IMR-90 (cell line): ENCODE results near the gene FAM228B. TPM values are rescaled to one million over a fixed set of nuclear protein-coding genes. Genes with fewer than 3 reads are reported as not detected.

Source experiments
- ATAC-seq: fragments of 200-7000 bp; cut with Tn5 transposase; 2 replicates; pipeline ENCODE4 v1.9.1; 2020; ENCODE audit warnings: low read depth, mild to moderate bottlenecking, moderate library complexity
- BruUV-seq: library from RNA; stranded (reverse); fragments of 400-500 nt; replicated peaks from 2 replicates; lab custom pipeline; 2021; lab: Mats Ljungman, UMichigan
- CTCF ChIA-PET: fragments of 300-600 bp; formaldehyde crosslinking; extraction: SDS; loops from one replicate; lab custom pipeline; 2021; ENCODE audit warnings: antibody characterized with exemption; lab: Yijun Ruan, JAX
- POLR2A ChIA-PET: fragments of 300-600 bp; sonication (Branson Sonifier 250); formaldehyde crosslinking; loops from one replicate; lab custom pipeline; 2022; ENCODE audit warnings: antibody characterized with exemption; ENCODE audit not compliant: unreplicated experiment; lab: Charles Lee
- DNase-seq: peaks from one replicate; pipeline ENCODE4 v3.0.0; 2013
- H2AFZ ChIP-seq: replicated peaks from 2 replicates; pipeline ENCODE3; 2013; ENCODE audit warnings: low read length, mild to moderate bottlenecking; ENCODE audit not compliant: poor library complexity
- H2AK5ac ChIP-seq: 2 replicates; pipeline ENCODE4 v1.6.1; 2013; ENCODE audit warnings: low read depth, low read length, inconsistent platforms
- H2AK9ac ChIP-seq: replicated peaks from 2 replicates; pipeline ENCODE3; 2013; ENCODE audit warnings: mild to moderate bottlenecking, low read depth, low read length, moderate library complexity; ENCODE audit not compliant: poor library complexity
- H2BK120ac ChIP-seq: 2 replicates; pipeline ENCODE4 v1.6.1; 2013; ENCODE audit warnings: low read depth, low read length, inconsistent platforms
- H2BK15ac ChIP-seq: 3 replicates; pipeline ENCODE4 v1.6.1; 2013; ENCODE audit warnings: low read depth, low read length, inconsistent platforms
- H2BK20ac ChIP-seq: 2 replicates; pipeline ENCODE4 v1.6.1; 2013; ENCODE audit warnings: low read depth, mild to moderate bottlenecking, inconsistent platforms, low read length, moderate library complexity
- H2BK5ac ChIP-seq: 2 replicates; pipeline ENCODE4 v1.6.1; 2013; ENCODE audit warnings: mild to moderate bottlenecking, low read depth, low read length, inconsistent platforms; ENCODE audit not compliant: poor library complexity, severe bottlenecking
- H3K14ac ChIP-seq: replicated peaks from 2 replicates; pipeline ENCODE4 v1.6.1; 2013; ENCODE audit warnings: low read depth, low read length, inconsistent platforms
- H3K18ac ChIP-seq: 2 replicates; pipeline ENCODE4 v1.6.1; 2013; ENCODE audit warnings: low read depth, low read length, control low read depth
- H3K23ac ChIP-seq: 2 replicates; pipeline ENCODE4 v1.6.1; 2013; ENCODE audit warnings: low read depth, low read length, inconsistent platforms
- H3K27ac ChIP-seq: 2 replicates; pipeline ENCODE4 v1.5.1; 2013; ENCODE audit warnings: mild to moderate bottlenecking, control low read depth, low read length; ENCODE audit not compliant: insufficient read depth
- H3K27me3 ChIP-seq: 2 replicates; pipeline ENCODE4 v1.6.1; 2013; ENCODE audit warnings: low read length; ENCODE audit not compliant: control insufficient read depth, insufficient read depth
- H3K36me3 ChIP-seq: 2 replicates; pipeline ENCODE4 v1.6.1; 2013; ENCODE audit warnings: low read length, mixed read lengths; ENCODE audit not compliant: control insufficient read depth, insufficient read depth
- H3K4ac ChIP-seq: 2 replicates; pipeline ENCODE4 v1.6.1; 2013; ENCODE audit warnings: low read depth, low read length, inconsistent platforms
- H3K4me1 ChIP-seq: 2 replicates; pipeline ENCODE4 v1.6.1; 2013; ENCODE audit warnings: low read length, mixed read lengths; ENCODE audit not compliant: control insufficient read depth, insufficient read depth
- H3K4me2 ChIP-seq: 2 replicates; pipeline ENCODE4 v1.6.1; 2013; ENCODE audit warnings: low read depth, mild to moderate bottlenecking, control low read depth, low read length, moderate library complexity
- H3K4me3 ChIP-seq: 2 replicates; pipeline ENCODE4 v1.5.1; 2013; ENCODE audit warnings: low read depth, mild to moderate bottlenecking, control low read depth, low read length, moderate library complexity; ENCODE audit not compliant: insufficient read depth
- H3K56ac ChIP-seq: 2 replicates; pipeline ENCODE4 v1.6.1; 2013; ENCODE audit warnings: low read length, inconsistent platforms; ENCODE audit not compliant: insufficient read depth; ENCODE audit errors: extremely low read depth
- H3K79me1 ChIP-seq, 2 experiments: 2 replicates each; pipeline ENCODE4 v1.6.1; 2013; ENCODE audit warnings: low read length in 2 of 2, inconsistent platforms in 1 of 2, low read depth in 1 of 2
- H3K9ac ChIP-seq: 2 replicates; pipeline ENCODE4 v1.6.1; 2013; ENCODE audit warnings: low read depth, low read length, control low read depth
- H3K9me1 ChIP-seq: 2 replicates; pipeline ENCODE4 v1.6.1; 2013; ENCODE audit warnings: low read length, inconsistent platforms; ENCODE audit not compliant: insufficient read depth
- H3K9me3 ChIP-seq: 2 replicates; pipeline ENCODE4 v1.6.1; 2013; ENCODE audit warnings: low read length; ENCODE audit not compliant: control insufficient read depth, insufficient read depth
- H4K20me1 ChIP-seq: 2 replicates; pipeline ENCODE4 v1.6.1; 2013; ENCODE audit warnings: low read length, inconsistent platforms; ENCODE audit not compliant: insufficient read depth
- H4K5ac ChIP-seq: 2 replicates; pipeline ENCODE4 v1.6.1; 2013; ENCODE audit warnings: mild to moderate bottlenecking, low read depth, low read length, control low read depth
- H4K8ac ChIP-seq, 2 experiments: 2 replicates each; pipeline ENCODE4 v1.6.1; 2013; ENCODE audit warnings: low read depth in 2 of 2, low read length in 2 of 2, control low read depth in 1 of 2, inconsistent platforms in 1 of 2
- H4K91ac ChIP-seq: 2 replicates; pipeline ENCODE4 v1.6.1; 2013; ENCODE audit warnings: low read depth, low read length, inconsistent platforms; ENCODE audit not compliant: insufficient read depth
- BHLHE40 ChIP-seq: fragments of 150-350 bp; IDR thresholded peaks from 2 replicates; pipeline ENCODE4 v1.6.1; 2016; ENCODE audit warnings: mild to moderate bottlenecking, low read depth, low read length
- CEBPB ChIP-seq: IDR thresholded peaks from 2 replicates; pipeline ENCODE4 v1.6.1; 2012; ENCODE audit warnings: low read depth, low read length, improper control_type of control experiment
- CHD1 ChIP-seq: IDR thresholded peaks from 2 replicates; pipeline ENCODE4 v1.6.1; 2012; ENCODE audit warnings: low read depth, low read length, improper control_type of control experiment
- FOS ChIP-seq: fragments of 150-350 bp; IDR thresholded peaks from 2 replicates; pipeline ENCODE4 v1.6.1; 2016; ENCODE audit warnings: low read depth, low read length
- MAFK ChIP-seq: IDR thresholded peaks from 2 replicates; pipeline ENCODE4 v1.6.1; 2012; ENCODE audit warnings: low read depth, low read length, improper control_type of control experiment
- MAZ ChIP-seq: IDR thresholded peaks from 2 replicates; pipeline ENCODE4 v1.6.1; 2012; ENCODE audit warnings: low read depth, mild to moderate bottlenecking, low read length, improper control_type of control experiment, moderate library complexity, borderline replicate concordance
- MXI1 ChIP-seq: IDR thresholded peaks from 2 replicates; pipeline ENCODE4 v1.6.1; 2012; ENCODE audit warnings: low read depth, mild to moderate bottlenecking, low read length, moderate library complexity, borderline replicate concordance
- NFE2L2 ChIP-seq: fragments of 150-350 bp; IDR thresholded peaks from 2 replicates; pipeline ENCODE4 v1.6.1; 2016; ENCODE audit warnings: low read depth, mild to moderate bottlenecking, low read length
- POLR2A ChIP-seq: IDR thresholded peaks from 2 replicates; pipeline ENCODE4 v1.6.1; 2012; ENCODE audit warnings: mild to moderate bottlenecking, low read depth, low read length
- RAD21 ChIP-seq: IDR thresholded peaks from 2 replicates; pipeline ENCODE4 v1.6.1; 2012; ENCODE audit warnings: low read length, improper control_type of control experiment
- RCOR1 ChIP-seq: IDR thresholded peaks from 2 replicates; pipeline ENCODE4 v1.6.1; 2012; ENCODE audit warnings: mild to moderate bottlenecking, low read length, improper control_type of control experiment; ENCODE audit not compliant: insufficient replicate concordance
- RFX5 ChIP-seq: IDR thresholded peaks from 2 replicates; pipeline ENCODE4 v1.8.0; 2012; ENCODE audit warnings: low read depth, mild to moderate bottlenecking, low read length, moderate library complexity
- SMC3 ChIP-seq: fragments of 150-350 bp; IDR thresholded peaks from 2 replicates; pipeline ENCODE4 v1.6.1; 2016; ENCODE audit warnings: low read depth, mild to moderate bottlenecking, antibody characterized with exemption, low read length, moderate library complexity
- WGBS, 2 experiments: methylation state at CpG; one replicate each; pipeline versions ENCODE4 v1.1.5 to v1.1.7; 2013; ENCODE audit warnings: missing lambda C conversion rate in 2 of 2; ENCODE audit not compliant: insufficient read length in 1 of 2; ENCODE audit errors: extremely low coverage in 2 of 2; 5-methylcytosine and 5-hydroxymethylcytosine counted together
- dilution Hi-C: fragments of 300-500 bp; cut with HindIII; formaldehyde crosslinking; loops from one replicate; pipeline ENCODE4 v1.14.3; 2018; ENCODE audit warnings: low sequenced_read_pairs; ENCODE audit not compliant: unreplicated experiment
- in situ Hi-C: fragments of 300-500 bp; cut with MboI; formaldehyde crosslinking; loops from 3 replicates; pipeline ENCODE4 v1.14.3; 2019; ENCODE audit warnings: low sequenced_read_pairs, inconsistent platforms, mixed read lengths
- intact Hi-C: fragments of 100-400 bp; cut with micrococcal nuclease; formaldehyde crosslinking; loops from 2 replicates; pipeline ENCODE4 v1.10.0; 2022
- polyA plus RNA-seq, 3 experiments: library from polyadenylated mRNA; depleted of rRNA; stranded (reverse); fragments of >200 nt; gene quantifications; 2 replicates each; pipeline ENCODE4 v1.2.3, GENCODE V29; 2012; ENCODE audit warnings: low replicate concordance in 1 of 3
- total RNA-seq: library from RNA; depleted of rRNA; stranded (reverse); fragments of >200 nt; gene quantifications from 2 replicates; pipeline ENCODE4 v1.2.3, GENCODE V29; 2012
- TF ChIP-seq, protein P1 (sequence below): fragments of 150-350 bp; IDR thresholded peaks from 2 replicates; pipeline ENCODE4 v1.6.1; 2017; ENCODE audit warnings: mild to moderate bottlenecking, antibody characterized with exemption, low read length, low read depth
- TF ChIP-seq, protein P2 (sequence below): fragments of 150-350 bp; IDR thresholded peaks from 2 replicates; pipeline ENCODE4 v1.6.1; 2016; ENCODE audit warnings: low read depth, mild to moderate bottlenecking, low read length, moderate library complexity, borderline replicate concordance
- TF ChIP-seq, protein P3 (sequence below): conservative IDR thresholded peaks from 2 replicates; pipeline ENCODE4 v1.5.1; 2012; ENCODE audit warnings: mild to moderate bottlenecking, low read depth, low read length, improper control_type of control experiment

The FAM228B gene
- total and polyA plus RNA-seq, 2 of the 4 experiments (the other 2 are of a cell fraction): 2.0 to 2.9 TPM

DNA sequence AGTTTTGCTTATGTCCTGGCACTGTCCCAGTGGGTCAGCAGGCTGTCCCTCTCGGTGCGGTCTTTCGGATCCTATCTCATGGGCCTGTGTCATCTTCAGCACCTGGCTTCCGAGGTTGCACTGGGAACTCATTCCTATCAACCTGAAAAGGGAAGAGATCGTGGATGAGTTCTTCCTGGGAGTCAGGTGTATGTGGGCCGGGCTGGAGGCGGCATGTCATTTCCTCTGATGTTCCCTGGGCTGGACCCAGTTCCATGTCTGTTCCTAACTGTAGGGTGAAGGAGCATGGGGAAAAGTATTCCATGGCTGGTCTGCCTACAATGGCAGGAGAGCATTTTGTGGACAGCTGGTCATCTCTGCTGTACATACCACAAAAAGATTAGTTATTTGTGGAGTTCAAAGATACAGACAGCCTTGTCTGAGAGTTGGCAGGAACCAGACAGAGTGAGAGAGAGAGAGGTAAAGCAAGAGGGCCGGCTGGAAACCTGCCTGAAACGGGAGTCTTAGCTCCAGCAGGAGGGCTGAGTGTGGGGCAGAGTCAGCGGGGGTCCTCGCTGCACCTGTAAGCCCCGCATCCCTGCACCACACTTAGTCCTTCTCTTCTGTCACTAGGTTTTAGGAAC lies 76.8 kb downstream of the FAM228B start:
- Histone ChIP-seq H2AK5ac (no peak overlapping the region), H3K9me1 (no peaks in the 10 kb centered on the region), H3K14ac (no peak overlapping the region), H3K9ac (no peak overlapping the region), H3K56ac (no peak overlapping the region), H3K27ac (no peak overlapping the region), H3K4ac (no peak overlapping the region), H3K27me3 (no peaks in the 10 kb centered on the region), H2BK20ac (no peak overlapping the region), H2BK120ac (no peak overlapping the region), H4K91ac (no peak overlapping the region), H3K36me3 (peaks cover 10% of the 10 kb centered on the region), H4K20me1 (no peaks in the 10 kb centered on the region), H2AFZ (no peak overlapping the region), H4K8ac (no peak overlapping the region), H3K4me1 (no peaks in the 10 kb centered on the region), H3K79me1 (no peaks in the 10 kb centered on the region), H3K23ac (no peak overlapping the region), H2AK9ac (peak overlapping the region; percentile 23), H3K18ac (no peak overlapping the region), H2BK15ac (no peak overlapping the region), H3K4me2 (no peak overlapping the region), H2BK5ac (no peak overlapping the region), H3K9me3 (no peaks in the 10 kb centered on the region), H4K5ac (no peak overlapping the region), H3K4me3 (no peak overlapping the region)
- CTCF ChIA-PET: no interaction called here
- dilution Hi-C loops (no loop called here), intact Hi-C loops (no loop called here), in situ Hi-C loops (no loop called here)
- TF ChIP-seq NFE2L2 (no peak), MAZ (no peak), BHLHE40 (no peak), SMC3 (no peak), MAFK (no peak), RFX5 (no peak), POLR2A (no peak), CHD1 (no peak), RAD21 (no peak), FOS (no peak), RCOR1 (no peak), MXI1 (no peak), CEBPB (no peak)
- TF ChIP-seq, protein P1, sequence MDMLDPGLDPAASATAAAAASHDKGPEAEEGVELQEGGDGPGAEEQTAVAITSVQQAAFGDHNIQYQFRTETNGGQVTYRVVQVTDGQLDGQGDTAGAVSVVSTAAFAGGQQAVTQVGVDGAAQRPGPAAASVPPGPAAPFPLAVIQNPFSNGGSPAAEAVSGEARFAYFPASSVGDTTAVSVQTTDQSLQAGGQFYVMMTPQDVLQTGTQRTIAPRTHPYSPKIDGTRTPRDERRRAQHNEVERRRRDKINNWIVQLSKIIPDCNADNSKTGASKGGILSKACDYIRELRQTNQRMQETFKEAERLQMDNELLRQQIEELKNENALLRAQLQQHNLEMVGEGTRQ: no peak
- TF ChIP-seq, protein P2, sequence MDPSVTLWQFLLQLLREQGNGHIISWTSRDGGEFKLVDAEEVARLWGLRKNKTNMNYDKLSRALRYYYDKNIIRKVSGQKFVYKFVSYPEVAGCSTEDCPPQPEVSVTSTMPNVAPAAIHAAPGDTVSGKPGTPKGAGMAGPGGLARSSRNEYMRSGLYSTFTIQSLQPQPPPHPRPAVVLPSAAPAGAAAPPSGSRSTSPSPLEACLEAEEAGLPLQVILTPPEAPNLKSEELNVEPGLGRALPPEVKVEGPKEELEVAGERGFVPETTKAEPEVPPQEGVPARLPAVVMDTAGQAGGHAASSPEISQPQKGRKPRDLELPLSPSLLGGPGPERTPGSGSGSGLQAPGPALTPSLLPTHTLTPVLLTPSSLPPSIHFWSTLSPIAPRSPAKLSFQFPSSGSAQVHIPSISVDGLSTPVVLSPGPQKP: no peak
- TF ChIP-seq, protein P3, sequence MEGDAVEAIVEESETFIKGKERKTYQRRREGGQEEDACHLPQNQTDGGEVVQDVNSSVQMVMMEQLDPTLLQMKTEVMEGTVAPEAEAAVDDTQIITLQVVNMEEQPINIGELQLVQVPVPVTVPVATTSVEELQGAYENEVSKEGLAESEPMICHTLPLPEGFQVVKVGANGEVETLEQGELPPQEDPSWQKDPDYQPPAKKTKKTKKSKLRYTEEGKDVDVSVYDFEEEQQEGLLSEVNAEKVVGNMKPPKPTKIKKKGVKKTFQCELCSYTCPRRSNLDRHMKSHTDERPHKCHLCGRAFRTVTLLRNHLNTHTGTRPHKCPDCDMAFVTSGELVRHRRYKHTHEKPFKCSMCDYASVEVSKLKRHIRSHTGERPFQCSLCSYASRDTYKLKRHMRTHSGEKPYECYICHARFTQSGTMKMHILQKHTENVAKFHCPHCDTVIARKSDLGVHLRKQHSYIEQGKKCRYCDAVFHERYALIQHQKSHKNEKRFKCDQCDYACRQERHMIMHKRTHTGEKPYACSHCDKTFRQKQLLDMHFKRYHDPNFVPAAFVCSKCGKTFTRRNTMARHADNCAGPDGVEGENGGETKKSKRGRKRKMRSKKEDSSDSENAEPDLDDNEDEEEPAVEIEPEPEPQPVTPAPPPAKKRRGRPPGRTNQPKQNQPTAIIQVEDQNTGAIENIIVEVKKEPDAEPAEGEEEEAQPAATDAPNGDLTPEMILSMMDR: no peak
- no TSS peak for BruUV-seq
- no CpG with 5 or more reads among the region's 12 CpGs for WGBS, 2 experiments
- POLR2A ChIA-PET: no interaction called here
- ATAC-seq (no peak), DNase-seq (no peak)
